ENCODE results near the gene ICOS.
"Not testable (repeated sequence)": the region's sequence is repeated elsewhere in the genome, so short reads cannot be mapped to it uniquely, and the experiment has no call there.

ICOS gene

GRCh38 chr2:203936949-203937348, 386 bp downstream of the ICOS start:
- H3K27me3 Mint-ChIP-seq, result peaks cover 7% of the 10 kb centered on the region
- no peaks in the 10 kb centered on the region for H3K36me3 Mint-ChIP-seq
- peaks cover 6% of the 10 kb centered on the region for H3K4me1 Mint-ChIP-seq
- no peak overlapping the region for H3K4me3 Mint-ChIP-seq
- no peak for ATAC-seq
- no peak overlapping the region for H3K27ac Mint-ChIP-seq
- peaks cover 3% of the 10 kb centered on the region for H3K9me3 Mint-ChIP-seq

- H3K4me1 Mint-ChIP-seq, result peaks cover 6% of the 10 kb centered on the region
- no peaks in the 10 kb centered on the region for H3K36me3 Mint-ChIP-seq
- peaks cover 9% of the 10 kb centered on the region for H3K27me3 Mint-ChIP-seq
- H3K4me3 Mint-ChIP-seq, result no peak overlapping the region
- ATAC-seq, result no peak
- no peak overlapping the region for H3K27ac Mint-ChIP-seq
- peaks cover 3% of the 10 kb centered on the region for H3K9me3 Mint-ChIP-seq
Observed at GRCh38 chr2:203937788-203938187, 1.2 kb downstream of the ICOS start.

- Mint-ChIP-seq H3K36me3 (no peaks in the 10 kb centered on the region), H3K27ac (no peak overlapping the region), H3K4me3 (no peak overlapping the region), H3K4me1 (no peaks in the 10 kb centered on the region), H3K9me3 (no peaks in the 10 kb centered on the region), H3K27me3 (peaks cover 31% of the 10 kb centered on the region)
- no peak for ATAC-seq
Observed at GRCh38 chr2:203940039-203940438, 3.5 kb downstream of the ICOS start.

GRCh38 chr2:203943493-203944382, 7.2 kb downstream of the ICOS start:
- H3K4me1 Mint-ChIP-seq, H3K9me3 Mint-ChIP-seq, ATAC-seq, H3K36me3 Mint-ChIP-seq, H3K4me3 Mint-ChIP-seq, H3K27ac Mint-ChIP-seq: not testable (repeated sequence)
- H3K27me3 Mint-ChIP-seq, result peaks cover 35% of the 10 kb centered on the region

- Mint-ChIP-seq H3K4me3 (no peak overlapping the region), H3K27ac (no peak overlapping the region), H3K4me1 (peaks cover 12% of the 10 kb centered on the region), H3K9me3 (no peaks in the 10 kb centered on the region), H3K27me3 (peaks cover 16% of the 10 kb centered on the region), H3K36me3 (no peaks in the 10 kb centered on the region)
- peak; percentile 52 for ATAC-seq
Observed at GRCh38 chr2:203948733-203949132, 12.2 kb downstream of the ICOS start.

- Mint-ChIP-seq H3K9me3 (no peaks in the 10 kb centered on the region), H3K27me3 (peaks cover 12% of the 10 kb centered on the region), H3K36me3 (no peaks in the 10 kb centered on the region), H3K4me3 (no peak overlapping the region), H3K4me1 (peaks cover 12% of the 10 kb centered on the region), H3K27ac (no peak overlapping the region)
- ATAC-seq, result no peak
Observed at GRCh38 chr2:203949228-203949627, 12.7 kb downstream of the ICOS start.

GRCh38 chr2:203951366-203951902, 14.9 kb downstream of the ICOS start:
- H3K36me3 Mint-ChIP-seq, result no peaks in the 10 kb centered on the region
- peak; percentile 68 for ATAC-seq
- H3K27me3 Mint-ChIP-seq, result no peaks in the 10 kb centered on the region
- H3K27ac Mint-ChIP-seq, result no peak overlapping the region
- peaks cover 12% of the 10 kb centered on the region for H3K4me1 Mint-ChIP-seq
- H3K4me3 Mint-ChIP-seq, result no peak overlapping the region
- H3K9me3 Mint-ChIP-seq, result no peaks in the 10 kb centered on the region

GRCh38 chr2:203959265-203959664, 22.7 kb downstream of the ICOS start:
- Mint-ChIP-seq H3K36me3 (no peaks in the 10 kb centered on the region), H3K9me3 (no peaks in the 10 kb centered on the region)

GRCh38 chr2:203959672-203960071, 23.1 kb downstream of the ICOS start:
- H3K27me3 Mint-ChIP-seq, result peaks cover 11% of the 10 kb centered on the region
- ATAC-seq, result no peak
- no peaks in the 10 kb centered on the region for H3K4me1 Mint-ChIP-seq

More at GRCh38 chr2:203959265-203959664, 22.7 kb downstream of the ICOS start:
- H3K27ac Mint-ChIP-seq, result no peak overlapping the region
- ATAC-seq, result peak; percentile 16
- peaks cover 11% of the 10 kb centered on the region for H3K27me3 Mint-ChIP-seq
- H3K4me1 Mint-ChIP-seq, result no peaks in the 10 kb centered on the region
- no peak overlapping the region for H3K4me3 Mint-ChIP-seq

GRCh38 chr2:203960811-203961210, 24.2 kb downstream of the ICOS start:
- Mint-ChIP-seq H3K4me3 (no peak overlapping the region), H3K36me3 (no peaks in the 10 kb centered on the region), H3K4me1 (no peaks in the 10 kb centered on the region), H3K9me3 (no peaks in the 10 kb centered on the region), H3K27me3 (peaks cover 19% of the 10 kb centered on the region), H3K27ac (no peak overlapping the region)
- no peak for ATAC-seq

More at GRCh38 chr2:203959672-203960071, 23.1 kb downstream of the ICOS start:
- Mint-ChIP-seq H3K4me3 (no peak overlapping the region), H3K9me3 (no peaks in the 10 kb centered on the region), H3K36me3 (no peaks in the 10 kb centered on the region), H3K27ac (no peak overlapping the region)

- H3K27me3 Mint-ChIP-seq, result peaks cover 41% of the 10 kb centered on the region
- not testable (repeated sequence) for H3K4me3 Mint-ChIP-seq, ATAC-seq, H3K36me3 Mint-ChIP-seq, H3K9me3 Mint-ChIP-seq, H3K4me1 Mint-ChIP-seq, H3K27ac Mint-ChIP-seq
Observed at GRCh38 chr2:203965190-203965589, 28.6 kb downstream of the ICOS start.

- H3K36me3 Mint-ChIP-seq, result no peaks in the 10 kb centered on the region
- H3K27me3 Mint-ChIP-seq, result peaks cover 42% of the 10 kb centered on the region
- H3K4me1 Mint-ChIP-seq, result no peaks in the 10 kb centered on the region
- no peak for ATAC-seq
- no peak overlapping the region for H3K4me3 Mint-ChIP-seq
- H3K9me3 Mint-ChIP-seq, result no peaks in the 10 kb centered on the region
- no peak overlapping the region for H3K27ac Mint-ChIP-seq
Observed at GRCh38 chr2:203971251-203971650, 34.7 kb downstream of the ICOS start.

- no peak for ATAC-seq
- H3K27me3 Mint-ChIP-seq, result peaks cover 36% of the 10 kb centered on the region
- H3K36me3 Mint-ChIP-seq, result no peaks in the 10 kb centered on the region
- H3K9me3 Mint-ChIP-seq, result no peaks in the 10 kb centered on the region
- H3K27ac Mint-ChIP-seq, result no peak overlapping the region
- H3K4me1 Mint-ChIP-seq, result no peaks in the 10 kb centered on the region
- H3K4me3 Mint-ChIP-seq, result no peak overlapping the region
Observed at GRCh38 chr2:203972066-203972465, 35.5 kb downstream of the ICOS start.

- Mint-ChIP-seq H3K4me1 (no peaks in the 10 kb centered on the region), H3K36me3 (no peaks in the 10 kb centered on the region), H3K4me3 (no peak overlapping the region), H3K9me3 (no peaks in the 10 kb centered on the region), H3K27me3 (peaks cover 36% of the 10 kb centered on the region), H3K27ac (no peak overlapping the region)
- ATAC-seq, result no peak
Observed at GRCh38 chr2:203973000-203973399, 36.4 kb downstream of the ICOS start.

- Mint-ChIP-seq H3K36me3 (no peaks in the 10 kb centered on the region), H3K27ac (no peak overlapping the region), H3K4me3 (no peak overlapping the region), H3K9me3 (no peaks in the 10 kb centered on the region), H3K4me1 (no peaks in the 10 kb centered on the region), H3K27me3 (peaks cover 35% of the 10 kb centered on the region)
- no peak for ATAC-seq
Observed at GRCh38 chr2:203973676-203974075, 37.1 kb downstream of the ICOS start.

- H3K27ac Mint-ChIP-seq, result no peak overlapping the region
- H3K4me3 Mint-ChIP-seq, result no peak overlapping the region
- no peaks in the 10 kb centered on the region for H3K9me3 Mint-ChIP-seq
- ATAC-seq, result no peak
- H3K36me3 Mint-ChIP-seq, result no peaks in the 10 kb centered on the region
- peaks cover 24% of the 10 kb centered on the region for H3K27me3 Mint-ChIP-seq
- no peaks in the 10 kb centered on the region for H3K4me1 Mint-ChIP-seq
Observed at GRCh38 chr2:203975912-203976311, 39.3 kb downstream of the ICOS start.
